Cortex of kidney (tissue), 1 donor: ENCODE measurements around the gene NHERF1.

Experiments
- DNase-seq: peaks from one replicate; lab custom pipeline; 2025; lab: John Stamatoyannopoulos, UW

The NHERF1 gene

GRCh38 chr17:74785096-74785980, 36.9 kb downstream of the NHERF1 start:
- no peak for DNase-seq

GRCh38 chr17:74785981-74786360, 37.5 kb downstream of the NHERF1 start:
- no peak for DNase-seq

GRCh38 chr17:74786431-74787055, 38.1 kb downstream of the NHERF1 start:
- no peak for DNase-seq

GRCh38 chr17:74790161-74791058, 42.0 kb downstream of the NHERF1 start:
- DNase-seq = no peak

- no peak for DNase-seq
Measured at GRCh38 chr17:74792586-74793105, 44.2 kb downstream of the NHERF1 start.

- no peak for DNase-seq
Measured at GRCh38 chr17:74795327-74796020, 47.0 kb downstream of the NHERF1 start.

GRCh38 chr17:74796211-74796610, 47.8 kb downstream of the NHERF1 start:
- DNase-seq = no peak

- DNase-seq = no peak
Measured at GRCh38 chr17:74796866-74797265, 48.4 kb downstream of the NHERF1 start.

GRCh38 chr17:74797824-74798223, 49.4 kb downstream of the NHERF1 start:
- no peak for DNase-seq

- DNase-seq = no peak
Measured at GRCh38 chr17:74798239-74798707, 49.8 kb downstream of the NHERF1 start.

GRCh38 chr17:74799097-74799496, 50.7 kb downstream of the NHERF1 start:
- DNase-seq = no peak

GRCh38 chr17:74800531-74800930, 52.1 kb downstream of the NHERF1 start:
- DNase-seq = no peak

GRCh38 chr17:74801896-74802295, 53.5 kb downstream of the NHERF1 start:
- DNase-seq = no peak

- no peak for DNase-seq
Measured at GRCh38 chr17:74803388-74803930, 55.0 kb downstream of the NHERF1 start.

GRCh38 chr17:74803971-74804370, 55.5 kb downstream of the NHERF1 start:
- DNase-seq = no peak

GRCh38 chr17:74804683-74805082, 56.3 kb downstream of the NHERF1 start:
- DNase-seq = no peak

- no peak for DNase-seq
Measured at GRCh38 chr17:74805591-74805991, 57.2 kb downstream of the NHERF1 start.

- DNase-seq = no peak
Measured at GRCh38 chr17:74806334-74806733, 57.9 kb downstream of the NHERF1 start.

GRCh38 chr17:74807441-74807840, 59.0 kb downstream of the NHERF1 start:
- DNase-seq = no peak

GRCh38 chr17:74807925-74808324, 59.5 kb downstream of the NHERF1 start:
- no peak for DNase-seq
